Measurements from ENCODE around the gene RAB19.

RAB19 gene

DNA sequence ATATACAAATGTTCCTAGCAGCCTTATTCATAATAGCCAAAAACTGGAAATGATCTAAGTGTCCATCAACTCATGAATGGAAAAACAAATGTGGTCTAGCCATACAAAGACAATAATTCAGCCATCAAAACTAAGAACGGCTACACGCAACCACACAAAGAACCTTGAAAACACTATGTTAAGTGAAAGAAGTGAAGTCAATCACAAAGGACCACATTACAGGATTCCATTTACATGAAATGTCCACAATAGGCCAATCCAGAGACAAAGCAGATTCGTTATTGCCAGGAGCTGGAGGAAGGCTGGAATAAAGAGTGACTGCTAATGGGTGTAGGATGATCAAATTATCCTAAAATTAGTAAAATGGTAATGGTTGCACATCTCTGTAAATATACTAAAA is 54.3 kb downstream of the RAB19 start:
- in situ Hi-C loops (cut with HindIII; ENCODE audit: low sequenced_read_pairs): no loop called here
- TF ChIP-seq, protein P1, sequence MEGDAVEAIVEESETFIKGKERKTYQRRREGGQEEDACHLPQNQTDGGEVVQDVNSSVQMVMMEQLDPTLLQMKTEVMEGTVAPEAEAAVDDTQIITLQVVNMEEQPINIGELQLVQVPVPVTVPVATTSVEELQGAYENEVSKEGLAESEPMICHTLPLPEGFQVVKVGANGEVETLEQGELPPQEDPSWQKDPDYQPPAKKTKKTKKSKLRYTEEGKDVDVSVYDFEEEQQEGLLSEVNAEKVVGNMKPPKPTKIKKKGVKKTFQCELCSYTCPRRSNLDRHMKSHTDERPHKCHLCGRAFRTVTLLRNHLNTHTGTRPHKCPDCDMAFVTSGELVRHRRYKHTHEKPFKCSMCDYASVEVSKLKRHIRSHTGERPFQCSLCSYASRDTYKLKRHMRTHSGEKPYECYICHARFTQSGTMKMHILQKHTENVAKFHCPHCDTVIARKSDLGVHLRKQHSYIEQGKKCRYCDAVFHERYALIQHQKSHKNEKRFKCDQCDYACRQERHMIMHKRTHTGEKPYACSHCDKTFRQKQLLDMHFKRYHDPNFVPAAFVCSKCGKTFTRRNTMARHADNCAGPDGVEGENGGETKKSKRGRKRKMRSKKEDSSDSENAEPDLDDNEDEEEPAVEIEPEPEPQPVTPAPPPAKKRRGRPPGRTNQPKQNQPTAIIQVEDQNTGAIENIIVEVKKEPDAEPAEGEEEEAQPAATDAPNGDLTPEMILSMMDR (IDR thresholded peaks at IDR 0.05; ENCODE audit: low read depth, low read length, missing control alignments): no peak
- DNase-seq (ENCODE audit: low read depth): no peak
- H3K4me3 ChIP-seq (ENCODE audit: low read depth, low read length): no peak overlapping the region

DNA sequence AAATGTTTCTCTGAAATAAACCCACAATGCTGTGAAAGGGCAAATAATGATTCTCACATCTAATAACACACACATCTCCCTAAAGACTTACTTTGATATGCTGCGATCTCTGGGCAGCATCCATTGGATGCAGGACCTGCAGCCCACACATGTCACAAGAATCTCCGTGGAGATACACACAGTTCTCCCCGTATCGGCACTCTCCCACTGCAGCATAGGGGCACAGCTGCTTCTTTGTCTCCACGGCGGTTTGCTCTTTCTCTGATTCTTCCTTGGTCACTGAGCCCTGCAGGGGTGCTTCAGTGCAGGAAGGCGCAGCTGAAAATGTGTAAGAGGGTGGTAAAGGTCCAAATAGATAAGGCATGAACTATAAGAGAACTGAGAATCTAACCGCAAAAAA is 55.1 kb downstream of the RAB19 start:
- TF ChIP-seq, protein P1 (IDR thresholded peaks at IDR 0.05; ENCODE audit: low read depth, low read length, missing control alignments): no peak
- H3K4me3 ChIP-seq (ENCODE audit: low read depth, low read length): no peak overlapping the region
- DNase-seq (ENCODE audit: low read depth): no peak

DNA sequence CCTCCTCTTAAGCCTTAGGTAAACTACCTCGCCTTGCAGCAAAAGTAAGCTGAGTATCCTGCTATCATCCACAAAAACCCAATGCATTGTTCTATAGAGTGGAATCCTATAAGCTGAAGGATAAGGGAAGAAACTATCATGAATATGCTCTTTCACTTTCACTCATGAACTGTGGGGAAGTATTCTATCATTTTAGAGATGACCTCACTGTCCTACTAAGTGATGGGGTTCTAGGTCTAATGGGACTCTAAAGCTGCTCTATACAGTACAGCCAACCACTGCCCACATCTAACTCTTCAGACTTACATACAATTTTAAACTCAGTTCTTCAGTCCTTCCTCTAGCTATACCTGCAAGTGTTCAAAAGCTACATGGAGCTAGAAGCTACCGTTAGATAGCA is 59.3 kb downstream of the RAB19 start:
- no peak for DNase-seq (ENCODE audit: low read depth)
- in situ Hi-C loops (cut with HindIII; ENCODE audit: low sequenced_read_pairs): no loop called here
- no peak overlapping the region for H3K4me3 ChIP-seq (ENCODE audit: low read depth, low read length)
- TF ChIP-seq, protein P1 (IDR thresholded peaks at IDR 0.05; ENCODE audit: low read depth, low read length, missing control alignments): no peak

More for the DNA sequence above, 55.1 kb downstream of the RAB19 start:
- in situ Hi-C loops (cut with HindIII; ENCODE audit: low sequenced_read_pairs): no loop called here

DNA sequence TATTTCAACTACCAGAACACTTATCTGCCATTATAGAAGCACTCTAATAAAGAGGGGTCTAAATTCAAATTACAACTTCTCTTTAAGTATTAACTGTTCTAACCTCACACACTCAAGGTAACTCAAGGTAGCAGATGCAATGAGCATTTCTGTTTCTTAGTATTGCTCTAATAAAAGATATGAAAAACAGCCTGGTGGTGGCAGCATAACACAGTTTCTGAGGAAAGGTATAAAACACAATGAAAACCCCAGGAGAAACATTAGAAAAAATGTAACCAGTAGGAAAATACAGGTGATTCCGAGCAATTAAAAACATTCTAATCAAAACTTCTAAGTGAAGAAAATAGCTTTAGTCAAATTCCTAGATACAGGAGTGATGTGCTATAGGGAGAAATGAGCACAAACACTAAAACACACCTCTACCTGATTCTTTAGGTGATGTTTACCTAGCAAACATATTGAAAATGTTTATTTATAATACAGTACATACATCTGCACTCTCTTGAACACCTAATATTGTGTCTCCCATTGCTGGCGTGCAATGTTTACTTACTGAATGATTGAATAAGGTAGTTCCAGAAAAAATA is 72.0 kb downstream of the RAB19 start:
- in situ Hi-C loops (cut with HindIII; ENCODE audit: low sequenced_read_pairs): no loop called here
- TF ChIP-seq, protein P1 (IDR thresholded peaks at IDR 0.05; ENCODE audit: low read depth, low read length, missing control alignments): peak; percentile 25
- DNase-seq (ENCODE audit: low read depth): no peak
- no peak overlapping the region for H3K4me3 ChIP-seq (ENCODE audit: low read depth, low read length)

DNA sequence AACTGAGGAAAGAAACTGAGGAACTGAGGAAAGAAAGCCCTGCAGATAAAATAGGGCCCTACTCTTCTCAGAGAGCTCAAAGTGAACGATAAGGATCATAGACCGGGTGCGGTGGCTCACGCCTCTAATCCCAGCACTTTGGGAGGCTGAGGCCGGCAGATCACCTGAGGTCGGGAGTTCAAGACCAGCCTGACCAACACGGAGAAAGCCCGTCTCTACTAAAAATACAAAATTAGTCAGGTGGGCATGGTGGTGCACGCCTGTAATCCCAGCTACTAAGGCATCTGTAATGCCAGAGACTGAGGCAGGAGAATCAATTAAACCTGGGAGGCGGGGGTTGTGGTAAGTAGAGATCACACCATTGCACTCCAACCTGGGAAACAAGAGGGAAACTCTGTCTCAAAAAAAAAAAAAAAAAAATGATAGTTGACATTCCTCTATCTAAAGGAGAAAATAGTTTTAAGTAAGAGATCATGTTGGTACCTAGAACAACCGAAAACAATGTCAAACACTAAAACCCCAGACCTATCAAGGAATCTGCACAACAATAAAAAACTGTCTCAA is 72.9 kb downstream of the RAB19 start:
- TF ChIP-seq, protein P1 (IDR thresholded peaks at IDR 0.05; ENCODE audit: low read depth, low read length, missing control alignments): no peak
- H3K4me3 ChIP-seq (ENCODE audit: low read depth, low read length): no peak overlapping the region
- in situ Hi-C loops (cut with HindIII; ENCODE audit: low sequenced_read_pairs): no loop called here

More for the DNA sequence above, 72.9 kb downstream of the RAB19 start:
- no peak for DNase-seq (ENCODE audit: low read depth)
